HK-2 (cell line): ENCODE data around the gene FAM110D.

Experiments
- DNase-seq: peaks from one replicate; pipeline ENCODE4 v3.0.0-alpha.2; 2018; ENCODE audit not compliant: unreplicated experiment

Gene FAM110D

DNA sequence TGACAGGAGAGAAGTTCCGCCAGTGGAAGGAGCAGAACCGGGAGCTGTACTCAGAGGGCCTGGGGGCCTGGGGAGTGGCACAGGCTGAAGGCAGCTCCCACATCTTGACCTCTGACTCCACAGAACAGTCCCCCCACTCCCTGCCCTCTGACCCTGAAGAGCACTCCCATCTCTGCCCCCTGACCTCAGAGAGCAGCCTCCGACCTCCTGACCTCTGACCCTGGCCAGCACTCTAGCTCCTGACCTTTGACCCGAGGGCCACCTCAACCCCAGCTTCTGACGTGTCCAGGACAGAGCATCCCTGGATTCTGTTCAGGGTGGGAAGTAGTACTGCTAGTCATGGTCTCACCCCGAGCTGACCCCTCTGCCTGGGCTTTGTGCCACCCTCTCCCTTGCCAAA lies 30.5 kb downstream of the FAM110D start:
- no peak for DNase-seq

DNA sequence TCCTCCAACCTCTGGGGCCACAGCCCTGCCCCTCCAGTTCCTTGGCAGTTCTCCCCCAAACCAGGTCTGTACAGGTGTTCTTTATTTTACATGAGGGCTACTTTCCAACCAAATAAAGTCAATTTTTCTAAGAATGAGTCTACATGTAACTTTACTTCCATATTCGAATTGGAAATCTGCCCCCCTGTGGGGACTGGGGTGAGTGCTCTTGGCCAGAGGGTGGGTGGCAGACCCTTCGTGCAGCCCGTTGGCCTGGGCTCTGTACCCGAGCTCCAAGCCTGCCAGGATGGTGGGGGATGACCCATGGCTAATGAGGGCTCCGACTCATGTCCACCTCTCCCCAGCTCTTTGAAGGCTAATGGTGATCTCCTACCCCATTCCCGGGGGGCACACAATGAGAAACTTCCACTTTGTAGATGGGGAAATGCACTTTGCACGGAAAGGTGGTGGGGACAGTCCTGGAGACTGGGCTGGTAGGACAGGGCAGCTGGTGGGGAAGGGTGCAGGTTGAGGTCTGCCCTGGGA lies 30.9 kb downstream of the FAM110D start:
- DNase-seq, result no peak

DNA sequence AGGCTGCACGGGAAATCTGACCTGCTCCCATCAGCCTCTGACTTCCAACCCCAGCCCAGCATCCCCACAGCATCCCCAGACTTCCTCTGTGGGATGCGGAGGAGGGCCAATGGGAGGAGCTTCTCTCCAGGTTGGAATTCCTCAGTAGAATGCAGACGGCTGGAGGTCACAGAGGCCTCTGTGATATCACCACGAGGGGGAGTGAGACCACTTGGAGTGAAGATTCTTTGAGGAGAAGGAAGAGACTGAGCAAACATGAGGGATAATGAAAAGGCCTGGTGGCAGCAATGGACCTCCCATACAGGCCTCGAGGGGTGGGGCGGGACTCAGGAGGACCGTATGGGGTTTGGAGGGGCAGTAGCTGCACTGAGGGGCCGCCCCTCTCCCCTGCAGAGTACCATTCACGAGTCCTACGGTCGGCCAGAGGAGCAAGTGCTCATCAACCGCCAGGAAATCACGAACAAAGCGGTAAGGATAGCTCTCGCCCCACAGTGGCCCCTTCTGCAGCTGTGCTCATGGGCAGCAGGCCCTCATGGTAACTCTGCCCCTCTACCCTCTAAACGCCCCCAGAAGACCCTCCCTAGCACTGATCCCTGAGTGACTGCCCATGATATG lies 31.6 kb downstream of the FAM110D start, which contains the start of gene CATSPER4:
Gene CATSPER4 (plus strand): TSS at position 230 of the 615 bp plus-strand sequence. CDS start 26 bp downstream, at position 256.
- no peak for DNase-seq

DNA sequence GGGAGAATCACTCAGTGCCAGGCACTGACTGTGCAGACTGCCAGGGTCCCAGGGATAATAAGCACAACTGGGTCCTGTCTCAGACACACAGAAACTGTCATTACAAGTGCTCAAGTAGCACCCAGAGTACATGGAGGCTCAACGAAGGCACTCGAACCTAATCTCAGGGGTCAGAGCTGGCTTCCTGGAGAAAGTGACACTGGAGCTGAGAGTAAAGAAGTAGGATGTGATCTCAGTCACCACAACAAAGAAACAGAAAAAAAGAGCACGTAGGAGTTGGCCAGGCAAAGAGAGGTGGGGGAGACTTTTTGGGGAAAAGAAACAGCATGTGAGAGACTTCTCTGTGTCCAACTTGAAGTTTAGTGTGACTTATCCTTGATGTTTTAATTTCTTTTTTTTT lies 32.9 kb downstream of the FAM110D start:
- no peak for DNase-seq

DNA sequence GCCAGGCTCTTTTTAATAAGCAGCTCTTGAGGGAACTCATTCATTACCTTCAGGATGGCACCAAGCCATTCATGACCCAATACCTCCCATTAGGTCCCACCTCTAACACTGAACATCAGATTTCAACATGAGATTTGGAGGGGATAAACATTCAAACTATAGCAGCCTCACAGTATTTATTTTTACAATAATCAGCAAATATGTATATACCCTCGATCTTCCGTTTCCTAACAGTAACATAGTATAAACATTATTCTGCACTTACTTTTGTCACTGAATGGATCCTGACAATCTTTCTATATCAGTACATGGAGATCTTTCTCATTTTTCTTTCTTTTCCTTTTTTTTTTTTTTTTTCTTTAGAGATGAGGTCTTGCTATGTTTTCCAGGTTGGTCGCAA lies 36.9 kb downstream of the FAM110D start:
- DNase-seq, result no peak

DNA sequence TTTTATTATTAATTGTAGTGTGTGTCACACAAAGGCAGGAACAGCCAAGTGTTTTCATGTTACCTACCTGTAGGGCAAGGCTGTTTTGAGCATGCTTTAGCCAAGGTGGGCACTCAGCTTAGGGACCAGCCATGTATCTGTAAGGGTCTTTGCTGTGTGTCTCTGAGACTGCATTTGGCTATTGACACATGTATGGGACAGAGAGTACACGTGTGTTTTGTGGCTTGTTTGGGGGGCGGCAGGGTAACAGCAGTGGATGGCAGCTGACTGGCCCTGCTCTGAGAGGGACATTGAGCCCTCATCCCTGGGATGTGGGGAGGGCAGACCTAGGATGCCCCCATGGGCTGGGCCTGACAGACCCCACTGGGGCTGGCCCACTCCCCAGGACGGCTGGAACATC lies 38.4 kb downstream of the FAM110D start:
- no peak for DNase-seq

DNA sequence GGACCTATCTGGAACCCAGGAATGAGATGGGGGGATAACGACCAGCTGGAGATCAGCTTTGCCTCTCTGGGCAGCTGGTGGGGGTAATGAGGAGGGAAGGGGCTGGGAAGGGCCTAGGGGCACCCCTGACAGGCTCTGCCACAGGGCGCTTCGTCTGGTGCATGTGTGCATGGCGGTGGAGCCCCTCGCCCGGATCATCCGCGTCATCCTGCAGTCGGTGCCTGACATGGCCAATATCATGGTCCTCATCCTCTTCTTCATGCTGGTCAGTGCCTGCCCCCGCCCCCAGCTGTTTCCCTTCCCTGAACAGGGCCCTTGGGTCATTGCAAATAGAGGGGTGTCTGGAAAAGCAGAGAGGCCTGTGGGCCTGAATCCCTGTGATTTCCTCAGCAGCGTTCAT lies 38.9 kb downstream of the FAM110D start:
- no peak for DNase-seq

DNA sequence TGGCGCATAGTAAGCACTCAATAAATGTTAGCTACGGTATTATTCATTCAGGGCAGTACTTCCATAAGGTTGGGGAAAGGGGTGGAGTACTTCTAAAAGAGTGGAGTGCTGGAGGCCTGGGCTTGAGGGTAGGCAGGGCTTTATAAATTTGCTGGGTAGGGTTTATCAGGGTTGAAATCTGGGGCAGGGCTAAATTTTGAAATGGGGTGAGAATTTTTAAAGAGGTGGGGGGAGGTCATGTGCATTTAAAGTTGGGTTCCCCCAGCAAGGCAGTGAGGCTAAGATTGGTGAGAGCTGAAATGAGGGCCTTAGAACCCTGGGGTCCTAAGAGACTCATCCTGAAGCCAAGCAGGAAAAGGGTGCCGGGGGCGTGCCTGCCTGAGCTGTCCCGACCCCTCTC lies 41.5 kb downstream of the FAM110D start:
- DNase-seq, result no peak

DNA sequence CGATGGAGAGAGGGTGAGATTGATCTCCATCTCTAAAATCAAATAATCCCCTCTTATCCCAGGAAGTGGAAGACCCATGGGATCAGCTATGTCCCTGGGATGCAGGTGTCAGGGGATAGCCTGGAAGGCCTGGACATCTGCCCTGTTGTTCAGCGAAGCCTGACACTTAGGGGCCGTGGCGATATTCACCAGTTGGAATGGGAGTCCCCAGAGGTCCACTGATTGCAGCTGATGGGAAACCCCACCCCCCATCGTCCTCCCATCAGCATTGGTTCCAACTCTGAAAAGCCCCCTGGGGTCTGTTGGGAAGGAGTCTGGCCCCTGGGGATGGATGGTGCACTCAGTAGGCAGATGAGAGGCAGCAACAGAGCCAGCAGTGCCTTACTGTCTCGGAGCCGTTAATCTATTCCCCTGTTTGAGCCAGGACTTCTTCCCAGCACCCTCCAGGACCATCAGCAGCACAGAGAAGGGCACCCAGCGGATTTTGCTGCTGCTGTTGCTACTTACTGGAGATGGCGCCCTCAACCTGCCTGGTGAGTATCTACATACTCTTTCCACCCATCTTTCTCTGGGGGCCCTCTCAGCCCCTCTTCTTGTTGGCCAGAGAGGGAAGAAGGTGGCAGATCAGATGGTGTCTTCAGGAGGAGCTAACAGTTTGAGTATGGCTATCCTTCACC lies 44.9 kb downstream of the FAM110D start:
- DNase-seq, result no peak

DNA sequence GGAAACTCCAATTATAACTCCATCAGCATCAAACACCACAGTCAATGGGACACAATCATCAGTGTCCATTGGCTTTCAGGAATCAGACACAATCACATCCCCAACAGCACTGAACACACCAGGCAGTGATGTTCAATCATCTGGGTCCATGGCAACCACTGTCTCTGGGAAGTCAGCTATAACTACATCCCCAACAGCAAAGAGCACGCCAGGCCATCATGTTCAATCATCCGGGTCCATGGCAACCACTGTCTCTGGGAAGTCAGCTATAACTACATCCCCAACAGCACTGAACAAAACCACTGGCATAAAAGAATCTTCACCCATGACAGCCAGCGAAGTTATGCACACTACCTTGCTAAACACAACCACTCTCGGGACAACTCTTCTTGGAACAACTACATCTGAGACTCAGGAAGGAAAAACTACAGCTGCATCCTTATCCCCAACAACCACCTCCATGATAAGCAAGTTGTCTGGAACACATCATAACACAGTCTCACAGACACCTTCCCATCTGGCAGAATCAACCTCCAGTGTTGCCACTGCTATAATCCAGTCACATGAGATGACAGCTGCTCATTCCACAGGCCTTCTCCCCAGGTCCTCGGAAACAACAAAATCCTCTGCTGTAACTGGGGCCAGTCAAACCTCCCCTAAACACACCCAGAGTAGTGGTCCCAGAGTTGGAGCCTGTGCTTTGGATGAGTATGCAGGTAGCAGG lies 51.4 kb downstream of the FAM110D start:
- no peak for DNase-seq

DNA sequence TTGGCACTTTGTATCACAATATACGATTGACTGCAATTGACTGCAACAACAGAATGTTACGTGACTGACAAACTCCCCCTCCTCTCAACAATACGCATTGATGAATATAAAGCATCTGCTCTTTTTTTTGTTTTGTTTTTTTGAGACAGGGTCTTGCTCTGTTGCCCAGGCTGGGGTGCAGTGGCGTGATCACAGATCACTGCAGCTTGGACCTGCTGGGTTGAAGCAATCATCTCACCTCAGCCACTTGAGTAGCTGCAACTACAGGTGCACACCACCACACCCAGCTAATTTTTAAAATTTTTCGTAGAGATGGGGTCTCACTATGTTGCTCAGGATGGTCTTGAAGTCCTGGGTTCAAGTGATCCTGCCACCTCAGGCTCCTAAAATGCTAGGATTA lies 53.8 kb downstream of the FAM110D start:
- DNase-seq, result no peak

DNA sequence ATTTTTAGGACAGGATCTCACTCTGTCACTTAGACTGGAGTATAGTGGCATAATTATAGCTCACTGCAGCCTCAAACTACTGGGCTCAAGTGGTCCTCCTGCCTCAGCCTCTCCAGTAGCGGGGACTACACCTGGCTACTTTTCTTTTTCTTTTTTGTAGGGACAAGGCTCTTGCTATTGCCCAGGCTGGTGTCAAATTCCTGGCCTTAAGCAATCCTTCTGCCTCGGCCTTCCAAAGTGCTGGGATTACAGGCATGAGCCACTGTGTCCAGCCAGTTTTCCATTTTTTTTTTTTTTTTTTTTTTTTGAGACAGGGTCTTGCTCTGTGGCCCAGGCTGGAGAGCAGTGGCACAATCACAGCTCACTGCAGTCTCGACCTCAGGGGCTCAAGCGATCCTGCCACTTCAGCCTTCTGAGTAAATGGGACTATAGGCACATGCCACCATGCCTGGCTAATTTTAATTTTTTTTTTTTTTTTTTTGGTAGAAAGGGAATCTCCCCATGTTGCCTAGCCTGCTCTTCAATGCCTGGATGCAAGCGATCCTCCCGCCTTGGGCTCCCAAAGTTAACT lies 54.5 kb downstream of the FAM110D start:
- DNase-seq, result no peak
